Endothelial cell of umbilical vein (primary cell): ENCODE results near the gene GRIA4.

Experiments used
- CTCF ChIP-seq, 2 donors: IDR thresholded peaks; 1 replicate in 1 of 2; 2 replicates in 1 of 2; pipeline ENCODE4 v1.5.1; 2011; ENCODE audit warnings: low read length in 2 of 2, mild to moderate bottlenecking in 2 of 2, moderate library complexity in 2 of 2, control low read depth in 1 of 2, inconsistent platforms in 1 of 2, low read depth in 1 of 2; ENCODE audit not compliant: insufficient read depth in 1 of 2; ENCODE audit errors: extremely low read depth in 1 of 2
- EZH2 ChIP-seq: IDR thresholded peaks from 2 replicates; pipeline ENCODE4 v1.6.1; 2012; ENCODE audit warnings: borderline replicate concordance, low read depth, mild to moderate bottlenecking, moderate library complexity, low read length, inconsistent platforms; ENCODE audit not compliant: severe bottlenecking
- FOS ChIP-seq: IDR thresholded peaks from 2 replicates; pipeline ENCODE4 v1.6.1; 2011; ENCODE audit warnings: mild to moderate bottlenecking, low read length, moderate library complexity, borderline replicate concordance; ENCODE audit not compliant: insufficient read depth
- MAX ChIP-seq: IDR thresholded peaks from 2 replicates; pipeline ENCODE4 v1.6.1; 2011; ENCODE audit not compliant: insufficient read depth, insufficient read length
- MYC ChIP-seq: IDR thresholded peaks from one replicate; pipeline ENCODE4 v1.6.1; 2011; ENCODE audit warnings: mild to moderate bottlenecking, low read depth, low read length
- POLR2A ChIP-seq: IDR thresholded peaks from 2 replicates; pipeline ENCODE4 v1.6.1; 2012; ENCODE audit warnings: low read depth, mild to moderate bottlenecking, control low read depth, low read length
- POLR2AphosphoS5 ChIP-seq: IDR thresholded peaks from 2 replicates; pipeline ENCODE4 v1.6.1; 2012; ENCODE audit warnings: low read depth, mild to moderate bottlenecking, control low read depth, low read length, moderate library complexity; ENCODE audit not compliant: insufficient read depth

- TF ChIP-seq MYC (no peak), CTCF (IDR thresholded peaks at IDR 0.05; ENCODE audit: extremely low read depth in 1 of 2, insufficient read depth in 1 of 2, low read depth in 1 of 2, low read length in 2 of 2) (no peak), POLR2A (no peak), MAX (no peak), POLR2AphosphoS5 (no peak), EZH2 (no peak), FOS (no peak)
Observed at GRCh38 chr11:105918600-105918999, 308.7 kb downstream of the GRIA4 start.
